A673 (cell line): Measurements from ENCODE around the gene PLCG1. TPM values are rescaled to one million over a fixed set of nuclear protein-coding genes. Genes with fewer than 3 reads are reported as not detected.

ENCODE experiments used
- BruUV-seq: library from RNA; stranded (reverse); fragments of 400-500 nt; replicated peaks from 2 replicates; lab custom pipeline; 2021; lab: Mats Ljungman, UMichigan
- CTCF ChIA-PET: fragments of 300-600 bp; sonication (Branson Sonifier 250); formaldehyde crosslinking; loops from one replicate; lab custom pipeline; 2022; ENCODE audit warnings: antibody characterized with exemption; lab: Charles Lee
- POLR2A ChIA-PET: fragments of 300-600 bp; sonication (Branson Sonifier 250); formaldehyde crosslinking; loops from one replicate; lab custom pipeline; 2022; ENCODE audit warnings: antibody characterized with exemption; ENCODE audit not compliant: low non-redundant PET; lab: Charles Lee
- DNase-seq: peaks from one replicate; pipeline ENCODE4 v3.0.0-alpha.2; 2015; ENCODE audit warnings: low spot score
- H3K27ac ChIP-seq: fragments of 200-600 bp; sonication (generic); 2 replicates; pipeline ENCODE4 v1.5.1; 2016; ENCODE audit warnings: mixed run types, low read depth, mild to moderate bottlenecking, mixed read lengths, antibody characterized with exemption, low read length; ENCODE audit not compliant: poor library complexity, severe bottlenecking
- H3K27me3 ChIP-seq: fragments of 200-600 bp; sonication (generic); replicated peaks from 2 replicates; pipeline ENCODE4 v1.6.1; 2017; ENCODE audit warnings: mixed run types, low read depth, mild to moderate bottlenecking, mixed read lengths, antibody characterized with exemption, low read length; ENCODE audit not compliant: insufficient read depth, poor library complexity
- H3K36me3 ChIP-seq: fragments of 200-600 bp; sonication (generic); 2 replicates; pipeline ENCODE4 v1.6.1; 2016; ENCODE audit warnings: mixed run types, mild to moderate bottlenecking, mixed read lengths, antibody characterized with exemption, low read length; ENCODE audit not compliant: insufficient read depth, poor library complexity, severe bottlenecking
- H3K4me1 ChIP-seq: fragments of 200-600 bp; sonication (generic); 2 replicates; pipeline ENCODE4 v1.6.1; 2017; ENCODE audit warnings: mixed run types, mild to moderate bottlenecking, mixed read lengths, antibody characterized with exemption, low read length; ENCODE audit not compliant: insufficient read depth, poor library complexity, severe bottlenecking
- H3K4me3 ChIP-seq: fragments of 200-600 bp; sonication (generic); 2 replicates; pipeline ENCODE4 v1.5.1; 2016; ENCODE audit warnings: low read depth, mixed run types, mild to moderate bottlenecking, mixed read lengths, low read length; ENCODE audit not compliant: poor library complexity, severe bottlenecking
- H3K9me3 ChIP-seq: fragments of 200-600 bp; sonication (generic); 2 replicates; pipeline ENCODE4 v1.6.1; 2016; ENCODE audit warnings: mixed run types, low read depth, mild to moderate bottlenecking, mixed read lengths, antibody characterized with exemption, low read length; ENCODE audit not compliant: poor library complexity, severe bottlenecking
- CTCF ChIP-seq: fragments of 300-800, 200-600 bp; sonication (generic); conservative IDR thresholded peaks from 2 replicates; pipeline ENCODE4 v1.5.1; 2017; ENCODE audit warnings: low read depth, mild to moderate bottlenecking, antibody characterized with exemption, low read length, moderate library complexity, mixed read lengths
- EZH2 ChIP-seq: fragments of 200-600 bp; sonication (generic); IDR thresholded peaks from 2 replicates; pipeline ENCODE4 v1.6.1; 2017; ENCODE audit warnings: borderline replicate concordance, low read depth, mild to moderate bottlenecking, mixed read lengths, antibody characterized with exemption, low read length; ENCODE audit not compliant: poor library complexity, severe bottlenecking
- intact Hi-C: fragments of 100-400 bp; cut with micrococcal nuclease; formaldehyde crosslinking; loops from one replicate; pipeline ENCODE4 v1.10.0; 2022; ENCODE audit not compliant: unreplicated experiment
- total RNA-seq: library from RNA; stranded (reverse); gene quantifications from 2 replicates; pipeline ENCODE4 v1.2.3, GENCODE V29; 2021

PLCG1 gene
- total RNA-seq, 1 experiment from 2014 or later = 146 TPM

- H3K36me3 ChIP-seq = no peaks in the 10 kb centered on the region
- no peak overlapping the region for H3K4me3 ChIP-seq
- H3K4me1 ChIP-seq = no peaks in the 10 kb centered on the region
- no peak overlapping the region for H3K27ac ChIP-seq
- ChIA-PET CTCF (no interaction called here), POLR2A (no interaction called here)
- H3K27me3 ChIP-seq = no peaks in the 10 kb centered on the region
- H3K9me3 ChIP-seq = peaks cover 12% of the 10 kb centered on the region
- DNase-seq = no peak
- TF ChIP-seq EZH2 (no peak), CTCF (no peak)
- intact Hi-C loops = no loop called here
- BruUV-seq = no TSS peak
Measured at GRCh38 chr20:41196653-41197225, 59.4 kb downstream of the PLCG1 start.

GRCh38 chr20:41198443-41198842 lies 61.1 kb downstream of the PLCG1 start:
- ChIA-PET POLR2A (no interaction called here), CTCF (no interaction called here)
- Histone ChIP-seq H3K4me1 (no peaks in the 10 kb centered on the region), H3K9me3 (peaks cover 12% of the 10 kb centered on the region), H3K27ac (no peak overlapping the region), H3K27me3 (no peaks in the 10 kb centered on the region), H3K4me3 (no peak overlapping the region), H3K36me3 (no peaks in the 10 kb centered on the region)
- DNase-seq = no peak
- no peak for TF ChIP-seq EZH2
- TF ChIP-seq CTCF = no peak
- no TSS peak for BruUV-seq
- intact Hi-C loops = no loop called here

- no peak for DNase-seq
- Histone ChIP-seq H3K36me3 (no peaks in the 10 kb centered on the region), H3K27me3 (no peaks in the 10 kb centered on the region), H3K4me3 (no peak overlapping the region), H3K4me1 (no peaks in the 10 kb centered on the region), H3K27ac (no peak overlapping the region), H3K9me3 (peaks cover 12% of the 10 kb centered on the region)
- intact Hi-C loops = no loop called here
- CTCF ChIA-PET = no interaction called here
- TF ChIP-seq EZH2 = no peak
- no peak for TF ChIP-seq CTCF
- no TSS peak for BruUV-seq
- POLR2A ChIA-PET = no interaction called here
Measured at GRCh38 chr20:41200446-41201202, 63.3 kb downstream of the PLCG1 start.
